A673 (cell line): ENCODE results near the gene HIGD1B. TPM values are rescaled to one million over a fixed set of nuclear protein-coding genes. Genes with fewer than 3 reads are reported as not detected.

Source experiments
- BruUV-seq: library from RNA; stranded (reverse); fragments of 400-500 nt; replicated peaks from 2 replicates; lab custom pipeline; 2021; lab: Mats Ljungman, UMichigan
- CTCF ChIA-PET: fragments of 300-600 bp; sonication (Branson Sonifier 250); formaldehyde crosslinking; loops from one replicate; lab custom pipeline; 2022; ENCODE audit warnings: antibody characterized with exemption; lab: Charles Lee
- POLR2A ChIA-PET: fragments of 300-600 bp; sonication (Branson Sonifier 250); formaldehyde crosslinking; loops from one replicate; lab custom pipeline; 2022; ENCODE audit warnings: antibody characterized with exemption; ENCODE audit not compliant: low non-redundant PET; lab: Charles Lee
- DNase-seq: peaks from one replicate; pipeline ENCODE4 v3.0.0-alpha.2; 2015; ENCODE audit warnings: low spot score
- H3K27ac ChIP-seq: fragments of 200-600 bp; sonication (generic); 2 replicates; pipeline ENCODE4 v1.5.1; 2016; ENCODE audit warnings: mixed run types, low read depth, mild to moderate bottlenecking, mixed read lengths, antibody characterized with exemption, low read length; ENCODE audit not compliant: poor library complexity, severe bottlenecking
- H3K27me3 ChIP-seq: fragments of 200-600 bp; sonication (generic); replicated peaks from 2 replicates; pipeline ENCODE4 v1.6.1; 2017; ENCODE audit warnings: mixed run types, low read depth, mild to moderate bottlenecking, mixed read lengths, antibody characterized with exemption, low read length; ENCODE audit not compliant: insufficient read depth, poor library complexity
- H3K36me3 ChIP-seq: fragments of 200-600 bp; sonication (generic); 2 replicates; pipeline ENCODE4 v1.6.1; 2016; ENCODE audit warnings: mixed run types, mild to moderate bottlenecking, mixed read lengths, antibody characterized with exemption, low read length; ENCODE audit not compliant: insufficient read depth, poor library complexity, severe bottlenecking
- H3K4me1 ChIP-seq: fragments of 200-600 bp; sonication (generic); 2 replicates; pipeline ENCODE4 v1.6.1; 2017; ENCODE audit warnings: mixed run types, mild to moderate bottlenecking, mixed read lengths, antibody characterized with exemption, low read length; ENCODE audit not compliant: insufficient read depth, poor library complexity, severe bottlenecking
- H3K4me3 ChIP-seq: fragments of 200-600 bp; sonication (generic); 2 replicates; pipeline ENCODE4 v1.5.1; 2016; ENCODE audit warnings: low read depth, mixed run types, mild to moderate bottlenecking, mixed read lengths, low read length; ENCODE audit not compliant: poor library complexity, severe bottlenecking
- H3K9me3 ChIP-seq: fragments of 200-600 bp; sonication (generic); 2 replicates; pipeline ENCODE4 v1.6.1; 2016; ENCODE audit warnings: mixed run types, low read depth, mild to moderate bottlenecking, mixed read lengths, antibody characterized with exemption, low read length; ENCODE audit not compliant: poor library complexity, severe bottlenecking
- CTCF ChIP-seq: fragments of 300-800, 200-600 bp; sonication (generic); conservative IDR thresholded peaks from 2 replicates; pipeline ENCODE4 v1.5.1; 2017; ENCODE audit warnings: low read depth, mild to moderate bottlenecking, antibody characterized with exemption, low read length, moderate library complexity, mixed read lengths
- EZH2 ChIP-seq: fragments of 200-600 bp; sonication (generic); IDR thresholded peaks from 2 replicates; pipeline ENCODE4 v1.6.1; 2017; ENCODE audit warnings: borderline replicate concordance, low read depth, mild to moderate bottlenecking, mixed read lengths, antibody characterized with exemption, low read length; ENCODE audit not compliant: poor library complexity, severe bottlenecking
- intact Hi-C: fragments of 100-400 bp; cut with micrococcal nuclease; formaldehyde crosslinking; loops from one replicate; pipeline ENCODE4 v1.10.0; 2022; ENCODE audit not compliant: unreplicated experiment
- total RNA-seq: library from RNA; stranded (reverse); gene quantifications from 2 replicates; pipeline ENCODE4 v1.2.3, GENCODE V29; 2021

Gene HIGD1B
- total RNA-seq, 1 experiment from 2014 or later, result not detected

GRCh38 chr17:44848257-44848795 lies 643 bp downstream of the HIGD1B start:
- no peak for DNase-seq
- CTCF ChIA-PET, result no interaction called here
- intact Hi-C loops, result no loop called here
- POLR2A ChIA-PET, result no interaction called here
- H3K36me3 ChIP-seq, result peaks cover 6% of the 10 kb centered on the region
- no TSS peak for BruUV-seq
- no peak overlapping the region for H3K4me3 ChIP-seq
- H3K27ac ChIP-seq, result no peak overlapping the region
- H3K9me3 ChIP-seq, result no peaks in the 10 kb centered on the region
- TF ChIP-seq CTCF (no peak), EZH2 (no peak)
- H3K4me1 ChIP-seq, result no peaks in the 10 kb centered on the region
- H3K27me3 ChIP-seq, result no peaks in the 10 kb centered on the region

GRCh38 chr17:44848961-44849489 lies 1.3 kb downstream of the HIGD1B start:
- H3K4me3 ChIP-seq, result no peak overlapping the region
- ChIA-PET CTCF (no interaction called here), POLR2A (no interaction called here)
- intact Hi-C loops, result no loop called here
- no peaks in the 10 kb centered on the region for H3K27me3 ChIP-seq
- H3K27ac ChIP-seq, result no peak overlapping the region
- no peak for DNase-seq
- no TSS peak for BruUV-seq
- no peaks in the 10 kb centered on the region for H3K9me3 ChIP-seq
- TF ChIP-seq EZH2, result no peak
- no peak for TF ChIP-seq CTCF
- H3K36me3 ChIP-seq, result peaks cover 10% of the 10 kb centered on the region
- no peaks in the 10 kb centered on the region for H3K4me1 ChIP-seq

GRCh38 chr17:44850025-44850424 lies 2.3 kb downstream of the HIGD1B start:
- ChIA-PET POLR2A (no interaction called here), CTCF (no interaction called here)
- H3K4me3 ChIP-seq, result no peak overlapping the region
- intact Hi-C loops, result no loop called here
- H3K4me1 ChIP-seq, result no peaks in the 10 kb centered on the region
- H3K36me3 ChIP-seq, result peaks cover 13% of the 10 kb centered on the region
- BruUV-seq, result no TSS peak
- TF ChIP-seq CTCF, result no peak
- no peak for TF ChIP-seq EZH2
- no peaks in the 10 kb centered on the region for H3K27me3 ChIP-seq
- DNase-seq, result no peak
- no peaks in the 10 kb centered on the region for H3K9me3 ChIP-seq
- no peak overlapping the region for H3K27ac ChIP-seq
